ENCODE results near the gene CENPA.
"Not testable (repeated sequence)": the region's sequence is repeated elsewhere in the genome, so short reads cannot be mapped to it uniquely, and the experiment has no call there.

The CENPA gene

GRCh38 chr2:26758790-26759321 is 27.0 kb upstream of the CENPA start:
- H3K4me3 ChIP-seq (ENCODE audit: low read depth, low read length) = no peak overlapping the region
- DNase-seq (ENCODE audit: low read depth) = no peak
- TF ChIP-seq MYC (IDR thresholded peaks at IDR 0.05; ENCODE audit: low read depth, low read length) (no peak), POLR2A (IDR thresholded peaks at IDR 0.05; ENCODE audit: extremely low read depth, insufficient read length) (no peak), MAX (IDR thresholded peaks at IDR 0.05; ENCODE audit: low read depth, low read length) (no peak)
- TF ChIP-seq, protein P1, sequence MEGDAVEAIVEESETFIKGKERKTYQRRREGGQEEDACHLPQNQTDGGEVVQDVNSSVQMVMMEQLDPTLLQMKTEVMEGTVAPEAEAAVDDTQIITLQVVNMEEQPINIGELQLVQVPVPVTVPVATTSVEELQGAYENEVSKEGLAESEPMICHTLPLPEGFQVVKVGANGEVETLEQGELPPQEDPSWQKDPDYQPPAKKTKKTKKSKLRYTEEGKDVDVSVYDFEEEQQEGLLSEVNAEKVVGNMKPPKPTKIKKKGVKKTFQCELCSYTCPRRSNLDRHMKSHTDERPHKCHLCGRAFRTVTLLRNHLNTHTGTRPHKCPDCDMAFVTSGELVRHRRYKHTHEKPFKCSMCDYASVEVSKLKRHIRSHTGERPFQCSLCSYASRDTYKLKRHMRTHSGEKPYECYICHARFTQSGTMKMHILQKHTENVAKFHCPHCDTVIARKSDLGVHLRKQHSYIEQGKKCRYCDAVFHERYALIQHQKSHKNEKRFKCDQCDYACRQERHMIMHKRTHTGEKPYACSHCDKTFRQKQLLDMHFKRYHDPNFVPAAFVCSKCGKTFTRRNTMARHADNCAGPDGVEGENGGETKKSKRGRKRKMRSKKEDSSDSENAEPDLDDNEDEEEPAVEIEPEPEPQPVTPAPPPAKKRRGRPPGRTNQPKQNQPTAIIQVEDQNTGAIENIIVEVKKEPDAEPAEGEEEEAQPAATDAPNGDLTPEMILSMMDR (IDR thresholded peaks at IDR 0.05; ENCODE audit: low read depth, low read length) = no peak

DNA sequence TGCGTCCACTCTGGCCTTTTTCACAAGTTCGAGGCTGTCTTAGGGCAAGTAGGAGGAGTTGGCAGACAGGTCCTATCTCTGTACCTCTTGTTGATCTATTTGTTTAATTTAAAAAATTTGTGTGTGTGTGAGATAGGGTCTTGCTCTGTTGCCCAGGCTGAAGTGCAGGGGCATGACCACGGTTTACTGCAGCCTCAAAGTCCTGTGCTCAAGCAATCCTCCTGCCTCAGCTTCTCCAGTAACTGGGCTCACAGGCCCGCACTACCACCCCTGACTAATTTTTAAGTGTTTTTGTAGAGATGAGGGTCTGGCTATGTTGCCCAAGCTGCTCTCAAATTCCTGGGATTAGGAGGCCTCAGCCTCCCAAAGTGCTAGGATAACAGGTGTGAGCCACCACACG is 26.0 kb upstream of the CENPA start:
- DNase-seq (ENCODE audit: low read depth) = no peak
- no peak overlapping the region for H3K4me3 ChIP-seq (ENCODE audit: low read depth, low read length)
- TF ChIP-seq MAX (IDR thresholded peaks at IDR 0.05; ENCODE audit: low read depth, low read length) = no peak
- no peak for TF ChIP-seq MYC (IDR thresholded peaks at IDR 0.05; ENCODE audit: low read depth, low read length)
- TF ChIP-seq, protein P1 (IDR thresholded peaks at IDR 0.05; ENCODE audit: low read depth, low read length) = no peak
- no peak for TF ChIP-seq POLR2A (IDR thresholded peaks at IDR 0.05; ENCODE audit: extremely low read depth, insufficient read length)

DNA sequence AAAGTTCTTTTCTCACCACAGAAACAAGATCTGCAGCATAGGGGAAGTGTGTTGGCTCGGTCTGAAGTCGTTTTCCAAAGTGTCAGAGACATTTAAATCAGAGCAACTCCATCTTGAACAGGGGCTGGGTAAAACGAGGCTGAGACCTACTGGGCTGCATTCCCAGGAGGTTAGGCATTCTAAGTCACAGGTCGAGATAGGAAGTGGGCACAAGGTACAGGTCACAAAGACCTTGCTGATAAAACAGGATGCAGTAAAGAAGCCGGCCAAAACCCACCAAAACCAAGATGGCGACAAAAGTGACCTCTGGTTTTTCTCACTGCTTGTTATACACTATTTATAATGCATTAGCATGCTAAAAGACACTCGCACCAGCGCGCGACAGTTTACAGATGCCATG is 24.9 kb upstream of the CENPA start:
- H3K4me3 ChIP-seq (ENCODE audit: low read depth, low read length); DNase-seq (ENCODE audit: low read depth): not testable (repeated sequence)

DNA sequence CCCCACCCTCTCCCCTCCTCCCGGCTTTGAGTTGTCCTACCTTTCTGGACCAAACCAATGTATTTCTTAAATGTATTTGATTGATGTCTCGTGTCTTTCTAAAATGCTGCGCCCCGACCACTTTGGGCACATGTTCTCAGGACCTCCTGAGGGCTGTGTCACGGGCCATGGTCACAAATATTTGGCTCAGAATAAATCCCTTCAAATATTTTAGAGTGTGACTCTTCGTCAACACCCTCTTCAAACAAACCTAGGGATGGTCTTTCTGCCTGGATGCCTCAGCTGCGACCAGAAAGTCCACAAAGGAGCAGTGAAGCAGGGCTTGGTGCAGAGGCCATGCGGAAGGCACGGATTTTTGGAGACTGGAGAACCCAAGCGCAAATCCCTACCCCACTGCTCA is 22.8 kb upstream of the CENPA start:
- H3K4me3 ChIP-seq (ENCODE audit: low read depth, low read length) = no peak overlapping the region
- DNase-seq (ENCODE audit: low read depth) = no peak
- no peak for TF ChIP-seq MAX (IDR thresholded peaks at IDR 0.05; ENCODE audit: low read depth, low read length)
- no peak for TF ChIP-seq POLR2A (IDR thresholded peaks at IDR 0.05; ENCODE audit: extremely low read depth, insufficient read length)
- TF ChIP-seq MYC (IDR thresholded peaks at IDR 0.05; ENCODE audit: low read depth, low read length) = no peak
- TF ChIP-seq, protein P1 (IDR thresholded peaks at IDR 0.05; ENCODE audit: low read depth, low read length) = no peak

- DNase-seq (ENCODE audit: low read depth) = peak; percentile 84
- H3K4me3 ChIP-seq (ENCODE audit: low read depth, low read length) = peak within 1 kb of the TSS; percentile 84
- TF ChIP-seq MAX (IDR thresholded peaks at IDR 0.05; ENCODE audit: low read depth, low read length) (peak; percentile 81), MYC (IDR thresholded peaks at IDR 0.05; ENCODE audit: low read depth, low read length) (no peak), POLR2A (IDR thresholded peaks at IDR 0.05; ENCODE audit: extremely low read depth, insufficient read length) (peak; percentile 66)
Measured at GRCh38 chr2:26764078-26764887, 21.6 kb upstream of the CENPA start, which contains the start of gene SLC35F6. Gene SLC35F6 (plus strand): TSS chr2:26764284. CDS start chr2:26764350, 66 bp downstream.

- TF ChIP-seq, protein P1 (IDR thresholded peaks at IDR 0.05; ENCODE audit: low read depth, low read length) = no peak
- TF ChIP-seq POLR2A (IDR thresholded peaks at IDR 0.05; ENCODE audit: extremely low read depth, insufficient read length) (no peak), MAX (IDR thresholded peaks at IDR 0.05; ENCODE audit: low read depth, low read length) (no peak), MYC (IDR thresholded peaks at IDR 0.05; ENCODE audit: low read depth, low read length) (no peak)
Measured at GRCh38 chr2:26764906-26765305, 20.9 kb upstream of the CENPA start.

More at GRCh38 chr2:26764906-26765305, 20.9 kb upstream of the CENPA start:
- no peak for DNase-seq (ENCODE audit: low read depth)
- H3K4me3 ChIP-seq (ENCODE audit: low read depth, low read length) = peak overlapping the region; percentile 84

All from NB4 (cell line).